Chondrocyte (in vitro differentiated cells): ENCODE measurements around the gene ANKRD53. TPM values are rescaled to one million over a fixed set of nuclear protein-coding genes. Genes with fewer than 3 reads are reported as not detected.

Experiments
- DNase-seq: peaks from one replicate; pipeline ENCODE4 v3.0.0; 2021; ENCODE audit warnings: mixed read lengths, low spot score
- H3K27ac Mint-ChIP-seq: one replicate; pipeline ENCODE4 v1.8.0; 2021; ENCODE audit warnings: mild to moderate bottlenecking, moderate library complexity, mixed read lengths; ENCODE audit not compliant: unreplicated experiment
- H3K27me3 Mint-ChIP-seq: 2 replicates; pipeline ENCODE4 v1.8.0; 2021; ENCODE audit warnings: low read depth, mixed read lengths
- H3K36me3 Mint-ChIP-seq: 2 replicates; pipeline ENCODE4 v1.8.0; 2021; ENCODE audit warnings: low read depth, mixed read lengths
- H3K4me1 Mint-ChIP-seq: 2 replicates; pipeline ENCODE4 v1.8.0; 2021; ENCODE audit warnings: low read depth, mild to moderate bottlenecking, mixed read lengths
- H3K4me3 Mint-ChIP-seq: one replicate; pipeline ENCODE4 v1.8.0; 2021; ENCODE audit warnings: mild to moderate bottlenecking, moderate library complexity, mixed read lengths; ENCODE audit not compliant: unreplicated experiment
- H3K9me3 Mint-ChIP-seq: 2 replicates; pipeline ENCODE4 v1.8.0; 2021; ENCODE audit warnings: low read depth, mixed read lengths
- CTCF ChIP-seq: fragments of 200-600 bp; sonication (generic); IDR thresholded peaks from 2 replicates; pipeline ENCODE4 v1.5.0; 2021; ENCODE audit warnings: antibody characterized with exemption, mild to moderate bottlenecking, moderate library complexity
- total RNA-seq: library from RNA; stranded (reverse); gene quantifications from 3 replicates; pipeline ENCODE4 v1.2.1, GENCODE V29; 2021

The ANKRD53 gene
- total RNA-seq, 1 donor from 2014 or later = 1.8 TPM

- H3K4me1 Mint-ChIP-seq = no peaks in the 10 kb centered on the region
- H3K4me3 Mint-ChIP-seq = no peak overlapping the region
- no peaks in the 10 kb centered on the region for H3K9me3 Mint-ChIP-seq
- H3K36me3 Mint-ChIP-seq = peaks cover 21% of the 10 kb centered on the region
- no peak overlapping the region for H3K27ac Mint-ChIP-seq
- H3K27me3 Mint-ChIP-seq = no peaks in the 10 kb centered on the region
- TF ChIP-seq CTCF = no peak
- DNase-seq = no peak
These were observed 6.9 kb downstream of the ANKRD53 start for GRCh38 chr2:70985283-70985688.

- Mint-ChIP-seq H3K27me3 (no peaks in the 10 kb centered on the region), H3K4me1 (no peaks in the 10 kb centered on the region), H3K9me3 (no peaks in the 10 kb centered on the region), H3K27ac (no peak overlapping the region), H3K4me3 (no peak overlapping the region), H3K36me3 (peaks cover 22% of the 10 kb centered on the region)
- no peak for DNase-seq
- TF ChIP-seq CTCF = no peak
These were observed 7.5 kb downstream of the ANKRD53 start for GRCh38 chr2:70985956-70986355.

GRCh38 chr2:70986499-70987189 is 8.2 kb downstream of the ANKRD53 start:
- H3K27me3 Mint-ChIP-seq = no peaks in the 10 kb centered on the region
- no peak overlapping the region for H3K27ac Mint-ChIP-seq
- no peaks in the 10 kb centered on the region for H3K9me3 Mint-ChIP-seq
- no peak overlapping the region for H3K4me3 Mint-ChIP-seq
- no peak for DNase-seq
- peaks cover 2% of the 10 kb centered on the region for H3K4me1 Mint-ChIP-seq
- TF ChIP-seq CTCF = no peak
- peaks cover 26% of the 10 kb centered on the region for H3K36me3 Mint-ChIP-seq

- Mint-ChIP-seq H3K27me3 (no peaks in the 10 kb centered on the region), H3K27ac (no peak overlapping the region), H3K36me3 (peaks cover 27% of the 10 kb centered on the region), H3K4me1 (peaks cover 4% of the 10 kb centered on the region), H3K4me3 (no peak overlapping the region), H3K9me3 (no peaks in the 10 kb centered on the region)
- no peak for DNase-seq
- TF ChIP-seq CTCF = no peak
These were observed 9.0 kb downstream of the ANKRD53 start for GRCh38 chr2:70987386-70987785.

GRCh38 chr2:70988151-70988550 is 9.7 kb downstream of the ANKRD53 start:
- no peak overlapping the region for H3K4me3 Mint-ChIP-seq
- TF ChIP-seq CTCF = no peak
- H3K36me3 Mint-ChIP-seq = peaks cover 27% of the 10 kb centered on the region
- H3K4me1 Mint-ChIP-seq = peaks cover 9% of the 10 kb centered on the region
- no peaks in the 10 kb centered on the region for H3K27me3 Mint-ChIP-seq
- no peaks in the 10 kb centered on the region for H3K9me3 Mint-ChIP-seq
- DNase-seq = no peak
- H3K27ac Mint-ChIP-seq = no peak overlapping the region
